HG02970 (cell line): ENCODE measurements around the gene GSN.

Experiments used
- ATAC-seq: cut with Tn5 transposase; IDR thresholded peaks from one replicate; pipeline ENCODE4 v1.9.1; 2021; ENCODE audit warnings: mild to moderate bottlenecking, moderate library complexity, moderate number of reproducible peaks; ENCODE audit not compliant: unreplicated experiment, low FRiP score

The GSN gene

DNA sequence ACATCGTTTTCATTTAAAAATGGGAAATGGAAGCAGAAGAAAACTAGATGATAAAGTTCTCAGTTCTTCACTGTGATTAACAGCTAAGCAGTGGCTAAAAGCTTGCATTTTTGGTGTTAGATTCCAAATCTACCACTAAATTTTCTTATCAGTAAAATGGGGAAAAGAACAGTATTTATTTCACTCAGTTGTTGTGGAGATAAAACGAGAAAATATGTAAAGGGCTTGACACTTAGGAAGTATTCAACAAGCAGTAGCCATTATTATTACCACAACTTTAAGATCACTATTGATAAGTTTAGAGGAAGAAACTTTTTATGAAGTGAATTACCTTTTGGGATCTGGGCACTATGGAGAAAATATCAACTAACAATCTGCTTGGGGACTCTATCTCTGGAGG is 97.6 kb downstream of the GSN start:
- ATAC-seq = no peak

DNA sequence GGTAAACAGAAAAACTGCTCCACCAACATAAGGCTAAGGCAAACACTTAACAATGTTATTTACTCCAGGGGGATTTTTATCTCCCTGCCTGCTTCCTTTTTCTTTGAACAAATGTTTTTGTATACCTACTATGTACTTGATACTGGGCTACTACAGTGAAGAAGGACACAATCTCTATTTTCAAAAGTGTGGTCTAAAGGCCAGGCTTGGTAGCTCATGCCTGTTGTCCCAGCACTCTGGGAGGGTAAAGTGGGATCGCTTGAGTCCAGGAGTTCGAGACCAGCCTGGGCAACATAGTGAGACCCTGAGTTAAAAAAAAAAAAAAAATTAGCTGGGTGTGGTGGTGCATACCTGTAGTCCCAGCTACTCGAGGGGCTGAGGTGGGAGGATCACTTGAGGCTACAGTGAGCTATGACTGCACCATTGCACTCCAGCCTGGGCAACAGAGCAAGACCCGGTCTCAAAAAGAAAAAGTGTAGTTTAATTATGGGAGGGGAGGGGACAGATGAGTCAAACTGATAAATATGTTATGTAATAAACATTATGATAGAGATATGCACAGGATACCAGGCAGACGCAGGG is 98.7 kb downstream of the GSN start:
- no peak for ATAC-seq

DNA sequence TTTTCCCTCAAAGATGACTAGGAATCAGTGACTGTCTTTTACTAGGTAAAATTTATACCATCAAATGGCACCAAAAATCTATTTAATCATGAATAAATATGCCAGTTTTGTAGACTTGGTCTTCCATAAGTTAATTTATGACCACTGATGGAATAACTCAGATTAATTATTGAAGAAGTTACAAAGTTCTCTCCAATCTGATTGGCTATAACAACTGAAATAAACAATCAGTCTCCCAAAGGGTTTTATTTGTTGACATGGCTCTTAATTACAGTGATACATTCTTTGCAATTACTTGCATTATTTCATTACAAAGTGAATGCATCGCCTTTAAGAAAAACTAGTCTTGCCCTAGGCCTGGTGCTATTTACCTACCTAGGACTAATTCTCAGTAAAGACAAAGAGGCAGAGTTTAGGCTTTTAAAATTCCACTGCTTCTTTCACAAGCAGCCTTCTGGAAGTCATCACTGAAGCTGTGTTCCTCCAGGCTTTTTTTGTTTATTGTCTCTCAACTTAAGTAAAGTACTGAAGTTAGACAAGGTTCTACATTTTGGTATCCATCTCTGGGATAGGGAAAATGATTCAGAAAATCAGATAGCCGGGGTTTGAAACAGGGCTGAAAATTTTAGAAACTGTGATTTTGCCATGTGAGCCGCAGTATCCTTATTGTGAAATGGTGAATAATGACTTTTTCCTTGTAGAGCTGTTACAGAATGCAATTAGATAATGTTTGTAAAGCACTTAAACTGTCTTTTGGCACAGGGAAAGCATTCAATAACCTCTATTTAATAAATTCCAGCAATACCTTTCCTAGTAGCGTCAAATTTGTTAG is 99.6 kb downstream of the GSN start:
- ATAC-seq = no peak

DNA sequence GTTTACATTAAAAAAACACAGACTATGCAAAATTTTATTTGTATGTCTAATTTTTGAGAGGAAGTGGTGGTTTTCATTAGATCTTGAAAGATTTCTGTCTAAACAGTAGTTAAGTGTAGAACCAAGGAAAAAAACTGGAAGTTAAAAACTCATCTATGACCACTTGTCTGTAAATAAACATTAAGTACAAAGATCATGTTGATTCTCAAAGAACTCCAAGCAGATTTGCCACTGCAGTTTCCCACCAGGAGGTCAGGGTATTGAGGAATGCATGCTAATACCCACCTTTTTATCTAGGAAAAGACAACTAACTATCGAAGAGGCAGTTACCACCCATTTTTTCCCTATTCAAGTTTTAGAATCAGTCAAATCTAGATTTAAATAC is 100.2 kb downstream of the GSN start:
- ATAC-seq = no peak

DNA sequence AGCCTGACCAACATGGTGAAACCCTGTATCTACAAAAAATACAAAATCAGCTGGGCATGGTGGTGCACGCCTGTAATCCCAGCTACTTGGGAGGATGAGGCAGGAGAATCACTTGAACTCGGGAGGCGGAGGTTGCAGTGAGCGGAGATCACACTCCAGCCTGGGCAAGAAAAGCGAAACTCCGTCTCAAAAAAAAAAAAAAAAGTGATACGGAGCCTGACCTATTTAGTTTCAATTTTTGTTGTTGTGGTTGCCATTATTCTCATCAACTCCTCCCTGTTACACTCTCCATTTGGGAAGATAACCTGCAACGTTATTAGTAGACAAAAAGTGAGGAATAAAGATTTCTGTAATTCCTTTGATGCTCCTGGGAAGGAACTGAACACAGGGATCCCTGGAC is 100.8 kb downstream of the GSN start:
- no peak for ATAC-seq

DNA sequence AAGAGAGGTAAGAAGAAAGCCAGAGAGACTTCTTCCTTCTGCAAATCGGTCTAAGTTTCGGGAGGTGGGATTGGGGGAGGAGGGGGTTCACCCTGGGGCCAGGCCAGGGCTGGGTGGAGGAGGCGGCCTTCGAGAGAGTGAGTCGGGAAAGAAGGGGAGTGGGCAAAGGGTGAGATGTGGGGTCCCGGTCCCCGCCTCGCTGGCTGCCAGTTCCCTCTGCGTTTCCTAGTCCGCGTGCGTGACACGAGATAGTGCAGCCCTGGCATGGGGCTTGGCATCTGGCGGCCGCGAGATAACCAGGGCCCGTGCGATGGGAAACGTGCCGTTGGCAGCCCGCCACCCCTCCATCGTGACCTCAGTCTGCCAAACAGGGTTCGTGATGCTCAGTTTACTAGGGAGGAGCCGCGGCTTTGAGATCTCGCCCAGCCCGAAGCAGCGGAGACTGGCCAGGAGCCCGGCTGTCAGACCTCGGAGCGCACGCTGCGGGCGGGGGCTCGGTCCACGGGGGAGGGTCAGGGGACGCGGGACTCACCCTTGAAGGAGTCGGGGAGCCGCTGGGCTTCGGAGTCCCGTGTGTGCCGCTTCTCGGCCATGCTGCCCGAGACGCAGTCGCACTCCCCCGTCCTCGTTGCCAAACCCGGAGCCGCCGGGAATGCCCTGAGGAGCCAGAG is 101.8 kb downstream of the GSN start, which contains the start of gene STOM:
Gene STOM (minus strand): TSS at position 656 of the 671 bp plus-strand sequence. CDS start 63 bp downstream, at position 593.
- ATAC-seq = peak; percentile 52

DNA sequence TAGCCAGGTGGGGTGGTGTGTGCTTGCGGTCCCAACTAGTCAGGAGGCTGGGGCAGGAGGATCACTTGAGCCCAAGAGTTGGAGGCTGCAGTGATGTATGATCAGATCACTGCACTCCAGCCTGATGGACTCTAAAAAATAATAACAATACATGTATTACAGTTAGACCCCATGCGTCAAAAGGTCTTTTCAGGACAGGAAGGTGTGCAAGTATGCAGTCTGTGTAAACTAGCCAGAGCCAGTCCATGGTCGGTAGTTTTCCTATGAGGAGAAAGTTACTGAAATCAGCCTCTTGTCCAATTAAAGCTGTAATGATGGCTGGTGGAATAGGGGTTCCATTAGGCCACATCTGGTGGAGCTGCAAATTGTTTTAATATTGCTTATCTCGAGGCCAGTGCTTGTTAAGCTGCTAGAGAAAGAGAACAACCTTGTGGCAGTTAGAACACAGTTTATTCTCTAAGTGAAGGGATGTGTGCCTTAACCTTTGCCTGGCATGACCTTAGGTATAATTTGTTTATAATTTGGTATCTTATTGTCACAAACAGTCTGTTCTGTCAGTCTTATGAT is 103.6 kb downstream of the GSN start:
- ATAC-seq = no peak

DNA sequence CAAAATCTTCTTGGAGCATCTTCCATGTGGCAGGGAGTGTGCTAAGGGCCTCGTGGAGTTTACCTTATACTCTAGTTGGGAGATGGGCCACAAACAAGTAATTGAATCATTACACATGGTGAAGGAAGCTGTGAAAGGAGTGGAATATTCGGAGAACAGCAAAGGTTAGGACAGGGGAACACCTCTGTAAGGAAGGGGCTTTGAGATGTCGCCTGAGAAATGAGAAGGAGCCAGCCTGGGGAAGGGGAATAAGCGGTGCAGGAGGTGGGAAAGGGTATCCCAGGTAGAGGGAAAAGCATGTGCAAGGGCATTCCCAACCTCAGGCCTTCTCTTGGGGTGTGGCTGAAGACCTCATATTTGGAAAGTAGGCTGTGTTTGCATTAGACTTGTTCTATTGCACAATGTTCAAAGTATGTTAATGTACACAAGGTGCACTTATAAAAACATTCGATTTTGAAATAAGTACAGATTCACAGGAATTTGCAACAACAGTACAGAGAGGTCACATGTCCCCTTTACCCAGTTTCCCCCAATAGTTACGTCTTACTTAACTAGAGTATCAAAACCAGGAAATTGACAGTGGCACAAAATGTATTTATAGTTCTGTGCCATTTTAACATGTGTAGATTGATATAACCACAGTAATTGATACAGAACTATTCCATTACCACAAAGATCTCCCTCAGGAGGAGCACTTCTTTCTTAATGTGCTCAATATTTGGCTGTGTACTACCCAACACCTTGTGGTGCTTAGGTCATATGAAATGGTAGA is 104.5 kb downstream of the GSN start:
- no peak for ATAC-seq

DNA sequence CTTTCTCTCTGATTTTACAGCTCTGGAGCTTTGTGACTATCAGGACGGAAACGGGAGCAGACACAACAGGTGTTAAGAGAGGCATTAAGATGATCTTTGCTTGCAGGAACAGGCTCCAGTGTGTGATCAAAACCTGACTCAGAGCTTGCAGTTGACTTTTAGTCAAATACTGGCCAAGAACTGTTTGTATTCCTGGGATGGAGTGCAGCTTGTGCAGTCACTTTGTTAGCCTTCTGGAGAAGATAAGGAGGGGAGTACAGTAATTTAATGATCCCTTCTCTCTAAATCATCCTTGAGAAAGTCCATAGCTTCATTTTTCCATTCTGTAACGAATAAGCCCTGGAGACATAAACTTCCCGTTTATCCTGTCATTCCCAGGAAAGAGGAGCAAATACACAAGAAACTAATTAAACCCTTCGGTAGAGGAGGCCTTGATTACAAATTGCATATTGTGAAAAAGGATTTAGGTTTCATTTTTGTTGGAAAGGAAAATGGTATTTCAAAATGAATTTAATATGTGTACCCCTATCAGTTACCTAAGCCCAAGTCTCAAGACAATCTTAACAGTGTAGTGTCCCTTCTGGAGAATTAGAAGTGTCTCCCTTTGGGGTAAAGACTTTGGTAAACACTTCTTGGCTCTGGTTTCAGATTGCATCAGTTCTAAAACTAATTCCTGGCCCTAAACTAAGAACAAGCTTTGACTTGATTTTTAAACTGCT is 105.2 kb downstream of the GSN start:
- no peak for ATAC-seq

DNA sequence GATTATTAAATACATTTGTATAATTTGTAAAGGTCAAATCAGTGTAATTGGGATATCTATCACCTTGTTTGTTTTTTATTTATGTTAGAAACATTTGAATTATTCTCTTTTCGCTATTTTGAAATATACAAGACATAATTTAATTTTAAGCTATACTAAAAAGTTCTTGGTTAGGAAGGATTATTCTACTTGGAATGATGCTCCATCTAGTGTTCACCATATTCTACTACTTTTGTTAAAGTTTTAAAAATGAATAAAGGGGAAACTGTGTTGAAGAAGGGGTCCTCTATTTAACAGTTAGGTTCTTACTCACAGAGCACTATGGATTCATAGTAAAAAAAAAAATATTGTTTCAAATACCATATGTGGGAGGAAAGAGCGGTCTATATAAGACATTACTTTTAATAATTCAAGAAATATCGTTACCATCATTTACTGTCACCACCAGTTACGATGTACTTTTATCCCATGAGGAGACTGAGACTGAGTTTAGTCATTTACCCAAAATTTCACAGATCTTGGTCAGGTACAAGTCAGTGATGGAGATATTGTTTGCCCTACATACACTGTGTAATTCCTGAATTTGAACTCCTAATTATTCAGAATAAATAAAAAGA is 108.4 kb downstream of the GSN start:
- no peak for ATAC-seq

DNA sequence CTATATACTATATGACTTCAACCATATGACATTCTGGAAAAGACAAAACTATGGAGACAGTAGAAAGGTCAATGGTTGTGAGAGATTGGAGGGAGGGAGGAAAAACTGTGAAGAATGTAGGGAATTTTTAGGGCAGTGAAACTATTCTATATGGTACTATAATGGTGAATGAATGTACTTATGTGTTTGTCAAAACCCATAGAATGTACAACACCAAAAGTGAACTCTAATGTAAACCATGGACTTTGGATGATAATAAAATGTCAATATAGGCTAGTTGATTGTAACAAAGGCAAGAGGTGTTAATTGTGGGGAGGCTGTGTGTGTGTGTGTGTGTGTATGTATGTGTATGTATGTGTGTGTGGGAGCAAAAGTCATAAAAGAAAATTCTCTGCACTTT is 112.9 kb downstream of the GSN start:
- ATAC-seq = no peak
